Osteocyte (in vitro differentiated cells): ENCODE results near the gene LINC01488. TPM values are rescaled to one million over a fixed set of nuclear protein-coding genes. Genes with fewer than 3 reads are reported as not detected.

Experiments
- DNase-seq: peaks from one replicate; pipeline ENCODE4 v3.0.0; 2021; ENCODE audit warnings: mixed read lengths; ENCODE audit not compliant: unreplicated experiment; ENCODE audit errors: extremely low spot score
- H3K27ac Mint-ChIP-seq: one replicate; pipeline ENCODE4 v1.8.0; 2021; ENCODE audit warnings: mild to moderate bottlenecking, mixed read lengths; ENCODE audit not compliant: unreplicated experiment
- H3K27me3 Mint-ChIP-seq: one replicate; pipeline ENCODE4 v1.8.0; 2021; ENCODE audit warnings: mixed read lengths; ENCODE audit not compliant: unreplicated experiment
- H3K36me3 Mint-ChIP-seq: one replicate; pipeline ENCODE4 v1.8.0; 2021; ENCODE audit warnings: mixed read lengths; ENCODE audit not compliant: unreplicated experiment
- H3K4me1 Mint-ChIP-seq: one replicate; pipeline ENCODE4 v1.8.0; 2021; ENCODE audit warnings: mixed read lengths; ENCODE audit not compliant: unreplicated experiment
- H3K4me3 Mint-ChIP-seq: one replicate; pipeline ENCODE4 v1.8.0; 2021; ENCODE audit warnings: mild to moderate bottlenecking, moderate library complexity, mixed read lengths; ENCODE audit not compliant: unreplicated experiment
- H3K9me3 Mint-ChIP-seq: one replicate; pipeline ENCODE4 v1.8.0; 2021; ENCODE audit warnings: mixed read lengths; ENCODE audit not compliant: unreplicated experiment
- total RNA-seq: library from RNA; stranded (reverse); gene quantifications from 2 replicates; pipeline ENCODE4 v1.2.1, GENCODE V29; 2021
- TF ChIP-seq, protein P1 (sequence below): fragments of 200-600 bp; sonication (generic); IDR thresholded peaks from 2 replicates; pipeline ENCODE4 v1.5.0; 2021; ENCODE audit warnings: antibody characterized with exemption, mild to moderate bottlenecking, moderate library complexity

Gene LINC01488
- total RNA-seq, 1 donor from 2014 or later = not detected

- no peak overlapping the region for H3K27ac Mint-ChIP-seq
- no peak overlapping the region for H3K4me3 Mint-ChIP-seq
- DNase-seq = no peak
- TF ChIP-seq, protein P1, sequence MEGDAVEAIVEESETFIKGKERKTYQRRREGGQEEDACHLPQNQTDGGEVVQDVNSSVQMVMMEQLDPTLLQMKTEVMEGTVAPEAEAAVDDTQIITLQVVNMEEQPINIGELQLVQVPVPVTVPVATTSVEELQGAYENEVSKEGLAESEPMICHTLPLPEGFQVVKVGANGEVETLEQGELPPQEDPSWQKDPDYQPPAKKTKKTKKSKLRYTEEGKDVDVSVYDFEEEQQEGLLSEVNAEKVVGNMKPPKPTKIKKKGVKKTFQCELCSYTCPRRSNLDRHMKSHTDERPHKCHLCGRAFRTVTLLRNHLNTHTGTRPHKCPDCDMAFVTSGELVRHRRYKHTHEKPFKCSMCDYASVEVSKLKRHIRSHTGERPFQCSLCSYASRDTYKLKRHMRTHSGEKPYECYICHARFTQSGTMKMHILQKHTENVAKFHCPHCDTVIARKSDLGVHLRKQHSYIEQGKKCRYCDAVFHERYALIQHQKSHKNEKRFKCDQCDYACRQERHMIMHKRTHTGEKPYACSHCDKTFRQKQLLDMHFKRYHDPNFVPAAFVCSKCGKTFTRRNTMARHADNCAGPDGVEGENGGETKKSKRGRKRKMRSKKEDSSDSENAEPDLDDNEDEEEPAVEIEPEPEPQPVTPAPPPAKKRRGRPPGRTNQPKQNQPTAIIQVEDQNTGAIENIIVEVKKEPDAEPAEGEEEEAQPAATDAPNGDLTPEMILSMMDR = no peak
- H3K4me1 Mint-ChIP-seq = peaks cover 23% of the 10 kb centered on the region
- peaks cover 4% of the 10 kb centered on the region for H3K9me3 Mint-ChIP-seq
- H3K27me3 Mint-ChIP-seq = no peaks in the 10 kb centered on the region
- H3K36me3 Mint-ChIP-seq = peaks cover 3% of the 10 kb centered on the region
Measured at GRCh38 chr11:69512136-69512535, 30.7 kb downstream of the LINC01488 start.

GRCh38 chr11:69512790-69513189 lies 31.3 kb downstream of the LINC01488 start:
- H3K27ac Mint-ChIP-seq = no peak overlapping the region

GRCh38 chr11:69513196-69513595 lies 31.7 kb downstream of the LINC01488 start:
- no peak overlapping the region for H3K4me3 Mint-ChIP-seq

More at GRCh38 chr11:69512790-69513189, 31.3 kb downstream of the LINC01488 start:
- TF ChIP-seq, protein P1 = no peak
- peaks cover 4% of the 10 kb centered on the region for H3K9me3 Mint-ChIP-seq
- H3K4me1 Mint-ChIP-seq = peaks cover 23% of the 10 kb centered on the region
- H3K36me3 Mint-ChIP-seq = peaks cover 3% of the 10 kb centered on the region
- DNase-seq = no peak
- H3K4me3 Mint-ChIP-seq = no peak overlapping the region
- no peaks in the 10 kb centered on the region for H3K27me3 Mint-ChIP-seq

GRCh38 chr11:69513663-69514224 lies 32.3 kb downstream of the LINC01488 start:
- H3K9me3 Mint-ChIP-seq = peaks cover 12% of the 10 kb centered on the region
- H3K4me3 Mint-ChIP-seq = no peak overlapping the region
- H3K36me3 Mint-ChIP-seq = peaks cover 3% of the 10 kb centered on the region
- H3K27ac Mint-ChIP-seq = no peak overlapping the region
- DNase-seq = no peak
- H3K4me1 Mint-ChIP-seq = peaks cover 23% of the 10 kb centered on the region
- no peaks in the 10 kb centered on the region for H3K27me3 Mint-ChIP-seq
- TF ChIP-seq, protein P1 = no peak

More at GRCh38 chr11:69513196-69513595, 31.7 kb downstream of the LINC01488 start:
- no peak for DNase-seq
- H3K27ac Mint-ChIP-seq = no peak overlapping the region
- peaks cover 6% of the 10 kb centered on the region for H3K9me3 Mint-ChIP-seq
- H3K27me3 Mint-ChIP-seq = no peaks in the 10 kb centered on the region
- H3K36me3 Mint-ChIP-seq = peaks cover 3% of the 10 kb centered on the region
- peaks cover 23% of the 10 kb centered on the region for H3K4me1 Mint-ChIP-seq
- TF ChIP-seq, protein P1 = no peak

- Mint-ChIP-seq H3K36me3 (peaks cover 3% of the 10 kb centered on the region), H3K27me3 (no peaks in the 10 kb centered on the region), H3K4me1 (peaks cover 15% of the 10 kb centered on the region), H3K9me3 (peaks cover 15% of the 10 kb centered on the region), H3K4me3 (no peak overlapping the region), H3K27ac (no peak overlapping the region)
- no peak for DNase-seq
- TF ChIP-seq, protein P1 = no peak
Measured at GRCh38 chr11:69514771-69515170, 33.3 kb downstream of the LINC01488 start.
